GM23338 (cell line): Measurements from ENCODE around the gene RNF152. TPM values are rescaled to one million over a fixed set of nuclear protein-coding genes. Genes with fewer than 3 reads are reported as not detected.

ENCODE experiments used
- ATAC-seq: fragments of 200-7000 bp; cut with Tn5 transposase; 3 replicates; pipeline ENCODE4 v1.9.1; 2020
- DNase-seq: peaks from one replicate; pipeline ENCODE4 v3.0.0-alpha.2; 2015; ENCODE audit warnings: low spot score
- H2AFZ ChIP-seq: fragments of 200-600 bp; sonication (generic); 2 replicates; pipeline ENCODE4 v1.8.0; 2016; ENCODE audit warnings: antibody characterized with exemption, mild to moderate bottlenecking, moderate library complexity
- H3F3A ChIP-seq: fragments of 200-600 bp; sonication (generic); replicated peaks from 2 replicates; pipeline ENCODE4 v1.8.0; 2017; ENCODE audit warnings: antibody characterized with exemption, mixed run types, low read depth
- H3K27ac ChIP-seq: fragments of 200-600 bp; sonication (generic); 2 replicates; pipeline ENCODE4 v1.6.1; 2016; ENCODE audit warnings: low read depth
- H3K27me3 ChIP-seq: fragments of 200-600 bp; sonication (generic); 2 replicates; pipeline ENCODE4 v1.8.0; 2016; ENCODE audit warnings: mild to moderate bottlenecking, mixed run types, moderate library complexity; ENCODE audit not compliant: insufficient read depth
- H3K36me3 ChIP-seq: fragments of 200-600 bp; sonication (generic); 2 replicates; pipeline ENCODE4 v1.8.0; 2016; ENCODE audit warnings: mild to moderate bottlenecking; ENCODE audit not compliant: insufficient read depth
- H3K4me1 ChIP-seq: fragments of 200-600 bp; sonication (generic); 2 replicates; pipeline ENCODE4 v1.8.0; 2016; ENCODE audit warnings: mild to moderate bottlenecking, moderate library complexity; ENCODE audit not compliant: insufficient read depth
- H3K4me2 ChIP-seq: fragments of 200-600 bp; sonication (generic); 2 replicates; pipeline ENCODE4 v1.7.1; 2017; ENCODE audit warnings: mixed run types
- H3K4me3 ChIP-seq: fragments of 200-600 bp; sonication (generic); 2 replicates; pipeline ENCODE4 v1.6.1; 2016; ENCODE audit warnings: mixed run types
- H3K79me2 ChIP-seq: fragments of 200-600 bp; sonication (generic); replicated peaks from 2 replicates; pipeline ENCODE4 v1.8.0; 2017; ENCODE audit warnings: mild to moderate bottlenecking; ENCODE audit not compliant: insufficient read depth
- H3K9me2 ChIP-seq: fragments of 200-600 bp; sonication (generic); 2 replicates; pipeline ENCODE4 v1.8.0; 2017; ENCODE audit not compliant: insufficient read depth
- H4K20me1 ChIP-seq: fragments of 200-600 bp; sonication (generic); replicated peaks from 2 replicates; pipeline ENCODE4 v1.8.0; 2017; ENCODE audit warnings: mild to moderate bottlenecking; ENCODE audit not compliant: insufficient read depth
- H3K27ac Mint-ChIP-seq: 2 replicates; pipeline ENCODE4 v1.8.0; 2020; ENCODE audit warnings: inconsistent platforms, mild to moderate bottlenecking, moderate library complexity, mixed read lengths
- H3K27me3 Mint-ChIP-seq: 3 replicates; pipeline ENCODE4 v1.8.0; 2022; ENCODE audit warnings: low read depth, mild to moderate bottlenecking, moderate library complexity, mixed read lengths, inconsistent platforms; ENCODE audit not compliant: insufficient read depth, poor library complexity
- H3K36me3 Mint-ChIP-seq: 3 replicates; pipeline ENCODE4 v1.8.0; 2021; ENCODE audit warnings: low read depth, mild to moderate bottlenecking, inconsistent platforms, moderate library complexity, mixed read lengths
- H3K4me1 Mint-ChIP-seq: 3 replicates; pipeline ENCODE4 v1.8.0; 2020; ENCODE audit warnings: mild to moderate bottlenecking, inconsistent platforms, mixed read lengths
- H3K4me3 Mint-ChIP-seq: 3 replicates; pipeline ENCODE4 v1.8.0; 2021; ENCODE audit warnings: moderate library complexity, mild to moderate bottlenecking, inconsistent platforms, mixed read lengths
- H3K9me3 Mint-ChIP-seq: 3 replicates; pipeline ENCODE4 v1.8.0; 2020; ENCODE audit warnings: moderate library complexity, mild to moderate bottlenecking, inconsistent platforms, mixed read lengths
- CREB1 ChIP-seq: fragments of 250-450 bp; sonication (Bioruptor Pico); IDR thresholded peaks from 2 replicates; pipeline ENCODE4 v1.5.0; 2020; ENCODE audit warnings: low read depth, mild to moderate bottlenecking, moderate library complexity
- CTCF ChIP-seq, 2 experiments: fragments of 200-600 bp in 1 of 2; sonication (generic) in 1 of 2; conservative IDR thresholded peaks; 2 replicates each; pipeline versions ENCODE4 v1.5.1 to v1.6.1; 2016 to 2017; ENCODE audit warnings: antibody characterized with exemption in 2 of 2, low read depth in 2 of 2, mild to moderate bottlenecking in 2 of 2, moderate library complexity in 1 of 2
- EZH2 ChIP-seq: fragments of 200-600 bp; sonication (generic); IDR thresholded peaks from one replicate; pipeline ENCODE4 v1.8.0; 2017; ENCODE audit warnings: antibody characterized with exemption, mild to moderate bottlenecking, low read depth; ENCODE audit not compliant: unreplicated experiment
- EZH2phosphoT487 ChIP-seq: fragments of 200-600 bp; sonication (generic); IDR thresholded peaks from one replicate; pipeline ENCODE4 v1.8.1; 2018; ENCODE audit warnings: antibody characterized with exemption; ENCODE audit not compliant: unreplicated experiment
- NANOG ChIP-seq: IDR thresholded peaks from 2 replicates; pipeline ENCODE4 v1.6.1; 2016; ENCODE audit warnings: antibody characterized with exemption, borderline replicate concordance
- ZNF114 ChIP-seq: fragments of 250-450 bp; sonication (Bioruptor Pico); IDR thresholded peaks from 2 replicates; pipeline ENCODE4 v1.5.0; 2020; ENCODE audit warnings: mild to moderate bottlenecking, moderate library complexity
- ZNF462 ChIP-seq: fragments of 250-450 bp; sonication (Bioruptor Pico); IDR thresholded peaks from 2 replicates; pipeline ENCODE4 v1.5.0; 2020; ENCODE audit warnings: mild to moderate bottlenecking, moderate library complexity
- polyA plus RNA-seq: library from polyadenylated mRNA; unstranded; fragments of >200 nt; fragmentation: Nextera tagmentation; extraction: Ambion mirVana; gene quantifications from 2 replicates; pipeline ENCODE4 v1.2.1, GENCODE V29; 2016
- total RNA-seq: library from RNA; depleted of rRNA; stranded (reverse); fragments of >200 nt; shearing (Covaris generic); gene quantifications from 2 replicates; pipeline ENCODE4 v1.2.3, GENCODE V29; 2014

The RNF152 gene
- total and polyA plus RNA-seq, 2 experiments from 2014 or later: 1.2 to 2.9 TPM

GRCh38 chr18:61765097-61765496 is 127.7 kb downstream of the RNF152 start:
- peaks cover 2% of the 10 kb centered on the region for H3K27me3 Mint-ChIP-seq
- H3K36me3 Mint-ChIP-seq: no peaks in the 10 kb centered on the region
- no peak overlapping the region for H3K4me3 ChIP-seq
- H3K9me3 Mint-ChIP-seq: no peaks in the 10 kb centered on the region
- peaks cover 8% of the 10 kb centered on the region; the same call in 1 of the 2 replicates for H3K4me1 ChIP-seq
- no peak overlapping the region for H3K4me3 Mint-ChIP-seq
- peak overlapping the region; percentile 18; the same call in 1 of the 2 replicates for H3K27ac Mint-ChIP-seq
- H3K4me1 Mint-ChIP-seq: peaks cover 9% of the 10 kb centered on the region
- H3K9me2 ChIP-seq: no peaks in the 10 kb centered on the region
- no peak overlapping the region for H3K4me2 ChIP-seq
- no peaks in the 10 kb centered on the region for H3K79me2 ChIP-seq
- H3K27me3 ChIP-seq: no peaks in the 10 kb centered on the region
- no peak overlapping the region for H3K27ac ChIP-seq
- peak; percentile 11 for DNase-seq
- ATAC-seq: peak; percentile 50; the same call in 1 of the 3 replicates
- TF ChIP-seq ZNF462 (CRISPR knock-in tag) (no peak), EZH2 (no peak), ZNF114 (CRISPR knock-in tag) (no peak), CREB1 (no peak), NANOG (no peak), EZH2phosphoT487 (no peak), CTCF (conservative IDR thresholded peaks at IDR 0.05; ENCODE audit: low read depth in 2 of 2) (no peak)
- peak overlapping the region; percentile 60; the same call in 1 of the 2 replicates for H2AFZ ChIP-seq
- no peaks in the 10 kb centered on the region for H4K20me1 ChIP-seq
- no peaks in the 10 kb centered on the region for H3K36me3 ChIP-seq
- H3F3A ChIP-seq: no peaks in the 10 kb centered on the region
